GM12878 (cell line): ENCODE measurements around the gene KCNIP3. TPM values are rescaled to one million over a fixed set of nuclear protein-coding genes. Genes with fewer than 3 reads are reported as not detected.

ENCODE experiments used
- ATAC-seq: fragments of 200-7000 bp; cut with Tn5 transposase; 3 replicates; pipeline ENCODE4 v1.9.1; 2020; ENCODE audit warnings: mild to moderate bottlenecking, moderate library complexity
- BruUV-seq: library from RNA; stranded (reverse); fragments of 400-500 nt; replicated peaks from 2 replicates; lab custom pipeline; 2021; lab: Mats Ljungman, UMichigan
- CTCF ChIA-PET: fragments of 300-600 bp; sonication (Branson Sonifier 250); formaldehyde crosslinking; extraction: SDS; loops from one replicate; lab custom pipeline; 2021; ENCODE audit warnings: inconsistent platforms; lab: Yijun Ruan, JAX
- POLR2A ChIA-PET: fragments of 350-600 bp; formaldehyde crosslinking; extraction: SDS; loops from one replicate; lab custom pipeline; 2021; ENCODE audit warnings: inconsistent platforms; lab: Charles Lee
- RAD21 ChIA-PET: fragments of 300-600 bp; sonication (Branson Sonifier 250); formaldehyde crosslinking; loops from one replicate; lab custom pipeline; 2023; ENCODE audit warnings: antibody characterized with exemption; ENCODE audit not compliant: unreplicated experiment; lab: Charles Lee
- SMC1A ChIA-PET: fragments of 300-600 bp; sonication (Branson Sonifier 250); formaldehyde crosslinking; loops from one replicate; lab custom pipeline; 2023; ENCODE audit not compliant: unreplicated experiment, uncharacterized antibody; lab: Charles Lee
- DNase-seq: peaks from one replicate; pipeline ENCODE4 v3.0.0-alpha.2; 2011; ENCODE audit warnings: low read depth, low spot score
- FAIRE-seq: peaks from 3 replicates; lab custom pipeline; 2011; peaks lifted over from hg19 to GRCh38; lab: Jason Lieb, UNC
- H2AFZ ChIP-seq: 2 replicates; pipeline ENCODE4 v1.6.0; 2011; ENCODE audit warnings: low read depth, low read length, control low read depth; ENCODE audit not compliant: control insufficient read depth
- H3K27ac ChIP-seq: 2 replicates; pipeline ENCODE4 v1.5.1; 2011; ENCODE audit warnings: control low read depth; ENCODE audit not compliant: control insufficient read depth, insufficient read depth
- H3K27me3 ChIP-seq, 2 experiments: replicated peaks in 1 of 2; 2 replicates each; pipeline versions ENCODE4 v1.6.0 to v1.6.1; 2011; ENCODE audit warnings: low read length in 1 of 2; ENCODE audit not compliant: control insufficient read depth in 2 of 2, insufficient read depth in 2 of 2
- H3K36me3 ChIP-seq, 2 experiments: 2 replicates each; pipeline ENCODE4 v1.5.1; 2011; ENCODE audit warnings: low read length in 1 of 2; ENCODE audit not compliant: control insufficient read depth in 2 of 2, insufficient read depth in 2 of 2
- H3K4me1 ChIP-seq: 2 replicates; pipeline ENCODE4 v1.6.1; 2011; ENCODE audit warnings: mild to moderate bottlenecking, low read length, moderate library complexity, mixed read lengths; ENCODE audit not compliant: control insufficient read depth, insufficient read depth
- H3K4me2 ChIP-seq: 2 replicates; pipeline ENCODE4 v1.6.0; 2011; ENCODE audit warnings: control low read depth; ENCODE audit not compliant: control insufficient read depth, insufficient read depth
- H3K4me3 ChIP-seq: fragments of 200-600 bp; sonication (generic); 2 replicates; pipeline ENCODE4 v1.5.1; 2016
- H3K79me2 ChIP-seq: 2 replicates; pipeline ENCODE4 v1.6.0; 2011; ENCODE audit warnings: low read length; ENCODE audit not compliant: control insufficient read depth, insufficient read depth
- H3K9ac ChIP-seq: 2 replicates; pipeline ENCODE4 v1.8.0; 2011; ENCODE audit warnings: low read length, control low read depth, mixed read lengths; ENCODE audit not compliant: control insufficient read depth, insufficient read depth
- H3K9me3 ChIP-seq: replicated peaks from 3 replicates; pipeline ENCODE4 v1.5.1; 2011; ENCODE audit warnings: mild to moderate bottlenecking, low read length; ENCODE audit not compliant: control insufficient read depth, insufficient read depth
- H4K20me1 ChIP-seq: 2 replicates; pipeline ENCODE4 v1.6.0; 2011; ENCODE audit not compliant: control insufficient read depth, insufficient read depth
- CHD2 ChIP-seq: IDR thresholded peaks from 2 replicates; pipeline ENCODE4 v1.6.1; 2011; ENCODE audit warnings: low read depth, low read length, improper control_type of control experiment, borderline replicate concordance
- TCF3 ChIP-seq: IDR thresholded peaks from 2 replicates; pipeline ENCODE4 v1.6.1; 2012; ENCODE audit warnings: low read depth, mild to moderate bottlenecking, low read length, borderline replicate concordance; ENCODE audit not compliant: insufficient read depth
- WGBS: methylation state at CpG from one replicate; pipeline ENCODE4 v1.1.6; 2016; ENCODE audit warnings: low lambda C conversion rate; ENCODE audit not compliant: insufficient replicate concordance, insufficient coverage; ENCODE audit errors: missing lambda C conversion rate; 5-methylcytosine and 5-hydroxymethylcytosine counted together
- in situ Hi-C: fragments of 300-500 bp; cut with MboI; formaldehyde crosslinking; loops from 9 replicates; pipeline ENCODE4 v1.14.3; 2018; ENCODE audit warnings: mixed read lengths
- intact Hi-C: fragments of 100-400 bp; cut with micrococcal nuclease; formaldehyde crosslinking; loops from one replicate; pipeline ENCODE4 v1.14.2; 2022; ENCODE audit not compliant: unreplicated experiment
- polyA plus RNA-seq, 11 experiments: library from polyadenylated mRNA; depleted of rRNA in 4 of 11; unstranded in 6 of 11; stranded (reverse) in 5 of 11; fragments of >200 nt; fragmentation: Nextera tagmentation in 4 of 11; fragmentation: Illumina TruSeq in 1 of 11; extraction: Ambion mirVana in 4 of 11; extraction: Trizol in 1 of 11; gene quantifications; 1 replicate in 1 of 11; 2 replicates in 10 of 11; pipeline versions ENCODE4 v1.2.1 to v1.2.3, GENCODE V29; 2011 to 2016; ENCODE audit warnings: inconsistent platforms in 2 of 11, missing spikeins in 2 of 11, low read depth in 1 of 11
- total RNA-seq, 4 experiments: library from RNA; depleted of rRNA in 3 of 4; stranded (reverse); fragments of >200 nt in 3 of 4; fragmentation: Illumina TruSeq in 1 of 4; extraction: Trizol in 1 of 4; gene quantifications; 2 replicates each; pipeline versions ENCODE4 v1.2.1 to v1.2.3, GENCODE V29; 2013 to 2021
- TF ChIP-seq, protein P1 (sequence below): fragments of 450-650 bp; IDR thresholded peaks from 2 replicates; pipeline ENCODE4 v1.6.1; 2016; ENCODE audit warnings: mild to moderate bottlenecking

KCNIP3 gene
- total and polyA plus RNA-seq, 10 of the 15 experiments (the other 5 are each of a cell fraction or from before 2014, with no cell fraction given), result not detected

DNA sequence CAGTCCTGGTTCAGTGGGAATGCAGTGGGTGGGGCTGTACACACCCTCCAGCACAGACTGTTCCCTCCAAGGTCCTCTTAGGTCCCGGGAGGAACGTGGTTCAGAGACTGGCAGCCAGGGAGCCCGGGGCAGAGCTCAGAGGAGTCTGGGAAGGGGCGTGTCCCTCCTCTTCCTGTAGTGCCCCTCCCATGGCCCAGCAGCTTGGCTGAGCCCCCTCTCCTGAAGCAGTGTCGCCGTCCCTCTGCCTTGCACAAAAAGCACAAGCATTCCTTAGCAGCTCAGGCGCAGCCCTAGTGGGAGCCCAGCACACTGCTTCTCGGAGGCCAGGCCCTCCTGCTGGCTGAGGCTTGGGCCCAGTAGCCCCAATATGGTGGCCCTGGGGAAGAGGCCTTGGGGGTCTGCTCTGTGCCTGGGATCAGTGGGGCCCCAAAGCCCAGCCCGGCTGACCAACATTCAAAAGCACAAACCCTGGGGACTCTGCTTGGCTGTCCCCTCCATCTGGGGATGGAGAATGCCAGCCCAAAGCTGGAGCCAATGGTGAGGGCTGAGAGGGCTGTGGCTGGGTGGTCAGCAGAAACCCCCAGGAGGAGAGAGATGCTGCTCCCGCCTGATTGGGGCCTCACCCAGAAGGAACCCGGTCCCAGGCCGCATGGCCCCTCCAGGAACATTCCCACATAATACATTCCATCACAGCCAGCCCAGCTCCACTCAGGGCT lies 87.9 kb downstream of the KCNIP3 start:
- Histone ChIP-seq H3K9me3 (no peaks in the 10 kb centered on the region), H3K4me1 (no peaks in the 10 kb centered on the region), H4K20me1 (no peaks in the 10 kb centered on the region), H3K79me2 (no peaks in the 10 kb centered on the region), H2AFZ (no peak overlapping the region), H3K9ac (no peak overlapping the region), H3K4me2 (no peak overlapping the region), H3K4me3 (no peak overlapping the region), H3K36me3 (no peaks in the 10 kb centered on the region), H3K27me3 (no peaks in the 10 kb centered on the region; a peak in 2 of 4 replicates), H3K27ac (no peak overlapping the region)
- TF ChIP-seq, protein P1, sequence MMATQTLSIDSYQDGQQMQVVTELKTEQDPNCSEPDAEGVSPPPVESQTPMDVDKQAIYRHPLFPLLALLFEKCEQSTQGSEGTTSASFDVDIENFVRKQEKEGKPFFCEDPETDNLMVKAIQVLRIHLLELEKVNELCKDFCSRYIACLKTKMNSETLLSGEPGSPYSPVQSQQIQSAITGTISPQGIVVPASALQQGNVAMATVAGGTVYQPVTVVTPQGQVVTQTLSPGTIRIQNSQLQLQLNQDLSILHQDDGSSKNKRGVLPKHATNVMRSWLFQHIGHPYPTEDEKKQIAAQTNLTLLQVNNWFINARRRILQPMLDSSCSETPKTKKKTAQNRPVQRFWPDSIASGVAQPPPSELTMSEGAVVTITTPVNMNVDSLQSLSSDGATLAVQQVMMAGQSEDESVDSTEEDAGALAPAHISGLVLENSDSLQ, result no peak
- TF ChIP-seq TCF3, result no peak
- no TSS peak for BruUV-seq
- intact Hi-C loops, result no loop called here
- DNase-seq (no peak), FAIRE-seq (no peak), ATAC-seq (no peak)
- ChIA-PET POLR2A (no interaction called here), RAD21 (no interaction called here), CTCF (interaction anchor here (0.7 kb wide), 1 partner anchor 9 kb away, joined by 3 read pairs; no protein-coding TSS in a partner anchor), SMC1A (no interaction called here)
- in situ Hi-C loops, result no loop called here
- WGBS, result 29% methylated on average over 12 of the region's 12 CpGs

DNA sequence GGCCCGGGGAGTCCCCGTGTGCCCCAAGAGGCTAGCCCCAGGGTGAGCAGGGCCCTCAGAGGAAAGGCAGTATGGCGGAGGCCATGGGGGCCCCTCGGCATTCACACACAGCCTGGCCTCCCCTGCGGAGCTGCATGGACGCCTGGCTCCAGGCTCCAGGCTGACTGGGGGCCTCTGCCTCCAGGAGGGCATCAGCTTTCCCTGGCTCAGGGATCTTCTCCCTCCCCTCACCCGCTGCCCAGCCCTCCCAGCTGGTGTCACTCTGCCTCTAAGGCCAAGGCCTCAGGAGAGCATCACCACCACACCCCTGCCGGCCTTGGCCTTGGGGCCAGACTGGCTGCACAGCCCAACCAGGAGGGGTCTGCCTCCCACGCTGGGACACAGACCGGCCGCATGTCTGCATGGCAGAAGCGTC lies 88.4 kb downstream of the KCNIP3 start:
- ChIA-PET CTCF (no interaction called here), POLR2A (no interaction called here)
- intact Hi-C loops, result no loop called here

More for the DNA sequence above, 88.4 kb downstream of the KCNIP3 start:
- Histone ChIP-seq H3K4me1 (no peaks in the 10 kb centered on the region), H3K36me3 (no peaks in the 10 kb centered on the region), H3K27me3 (no peaks in the 10 kb centered on the region; a peak in 2 of 4 replicates), H3K9me3 (no peaks in the 10 kb centered on the region), H3K79me2 (no peaks in the 10 kb centered on the region), H3K4me3 (no peak overlapping the region), H3K4me2 (no peak overlapping the region), H2AFZ (no peak overlapping the region), H4K20me1 (no peaks in the 10 kb centered on the region), H3K9ac (no peak overlapping the region), H3K27ac (no peak overlapping the region)
- FAIRE-seq (no peak), ATAC-seq (no peak), DNase-seq (no peak)
- TF ChIP-seq CHD2, result no peak
- in situ Hi-C loops, result no loop called here
- no TSS peak for BruUV-seq
- ChIA-PET SMC1A (no interaction called here), RAD21 (no interaction called here)
- WGBS, result 48% methylated on average over 9 of the region's 12 CpGs
